Cardiac muscle cell (in vitro differentiated cells and primary cell): ENCODE data around the gene IL1RAPL1. TPM values are rescaled to one million over a fixed set of nuclear protein-coding genes. Genes with fewer than 3 reads are reported as not detected.

Source experiments
- DNase-seq, 2 donors: peaks; one replicate each; pipeline versions ENCODE4 v3.0.0 to v3.0.0-alpha.2; 2010 to 2017; ENCODE audit warnings: low read depth in 1 of 2, low spot score in 1 of 2
- H3K27ac ChIP-seq: fragments of 200-600 bp; sonication (generic); 2 replicates; pipeline ENCODE4 v1.5.1; 2016
- H3K27me3 ChIP-seq: fragments of 200-600 bp; sonication (generic); 2 replicates; pipeline ENCODE4 v1.6.0; 2016; ENCODE audit warnings: control low read depth
- H3K36me3 ChIP-seq: fragments of 200-600 bp; sonication (generic); 2 replicates; pipeline ENCODE4 v1.5.1; 2016; ENCODE audit warnings: control low read depth
- H3K4me1 ChIP-seq: fragments of 200-600 bp; sonication (generic); 2 replicates; pipeline ENCODE4 v1.8.1; 2017; ENCODE audit warnings: low read depth, mild to moderate bottlenecking, mixed run types
- H3K4me3 ChIP-seq: fragments of 200-600 bp; sonication (generic); 2 replicates; pipeline ENCODE4 v1.5.1; 2016; ENCODE audit warnings: mild to moderate bottlenecking
- H3K9me3 ChIP-seq: fragments of 200-600 bp; sonication (generic); 2 replicates; pipeline ENCODE4 v1.5.1; 2017; ENCODE audit warnings: low read depth, mild to moderate bottlenecking, control low read depth
- CTCF ChIP-seq: IDR thresholded peaks from 2 replicates; pipeline ENCODE4 v1.5.1; 2012; ENCODE audit warnings: low read depth, mild to moderate bottlenecking, low read length
- polyA plus RNA-seq: library from polyadenylated mRNA; unstranded; fragments of >200 nt; fragmentation: Nextera tagmentation; extraction: Ambion mirVana; gene quantifications from 2 replicates; pipeline ENCODE4 v1.2.1, GENCODE V29; 2016
- total RNA-seq: library from RNA; depleted of rRNA; stranded (reverse); fragments of >200 nt; gene quantifications from 2 replicates; pipeline ENCODE4 v1.2.3, GENCODE V29; 2016

IL1RAPL1 gene
- total and polyA plus RNA-seq, 2 experiments from 2014 or later, result 3.2 to 4.2 TPM

- Histone ChIP-seq H3K4me1 (no peaks in the 10 kb centered on the region), H3K9me3 (peaks cover 3% of the 10 kb centered on the region), H3K27ac (no peak overlapping the region), H3K36me3 (no peaks in the 10 kb centered on the region), H3K4me3 (no peak overlapping the region), H3K27me3 (no peaks in the 10 kb centered on the region)
- TF ChIP-seq CTCF, result no peak
- DNase-seq, result no peak
These were observed 1205.1 kb downstream of the IL1RAPL1 start for GRCh38 chrX:29792335-29792734.

- no peaks in the 10 kb centered on the region for H3K36me3 ChIP-seq
- no peaks in the 10 kb centered on the region for H3K4me1 ChIP-seq
- peaks cover 3% of the 10 kb centered on the region for H3K9me3 ChIP-seq
- H3K4me3 ChIP-seq, result no peak overlapping the region
- DNase-seq, result no peak
- H3K27me3 ChIP-seq, result no peaks in the 10 kb centered on the region
- H3K27ac ChIP-seq, result no peak overlapping the region
- TF ChIP-seq CTCF, result no peak
These were observed 1209.9 kb downstream of the IL1RAPL1 start for GRCh38 chrX:29797156-29797555.

GRCh38 chrX:29798469-29798868, 1211.2 kb downstream of the IL1RAPL1 start:
- Histone ChIP-seq H3K4me3 (no peak overlapping the region), H3K27ac (no peak overlapping the region), H3K9me3 (peaks cover 3% of the 10 kb centered on the region), H3K36me3 (no peaks in the 10 kb centered on the region), H3K27me3 (no peaks in the 10 kb centered on the region), H3K4me1 (no peaks in the 10 kb centered on the region)
- no peak for DNase-seq
- TF ChIP-seq CTCF, result no peak

GRCh38 chrX:29813174-29813573, 1225.9 kb downstream of the IL1RAPL1 start:
- no peak for TF ChIP-seq CTCF
- DNase-seq, result no peak
- Histone ChIP-seq H3K4me3 (no peak overlapping the region), H3K27me3 (no peaks in the 10 kb centered on the region), H3K4me1 (no peaks in the 10 kb centered on the region), H3K27ac (no peak overlapping the region), H3K36me3 (no peaks in the 10 kb centered on the region), H3K9me3 (no peaks in the 10 kb centered on the region)

GRCh38 chrX:29824176-29824906, 1237.1 kb downstream of the IL1RAPL1 start:
- Histone ChIP-seq H3K27ac (no peak overlapping the region), H3K4me1 (no peaks in the 10 kb centered on the region), H3K9me3 (no peaks in the 10 kb centered on the region), H3K4me3 (no peak overlapping the region), H3K36me3 (no peaks in the 10 kb centered on the region), H3K27me3 (no peaks in the 10 kb centered on the region)
- no peak for TF ChIP-seq CTCF
- DNase-seq, result no peak
